HTR-8/SVneo (cell line): ENCODE measurements around the gene DDX49.
"Not testable (repeated sequence)": the region's sequence is repeated elsewhere in the genome, so short reads cannot be mapped to it uniquely, and the experiment has no call there.

ENCODE experiments used
- DNase-seq: peaks from one replicate; pipeline ENCODE4 v3.0.0; 2011; ENCODE audit warnings: low spot score, mixed read lengths; ENCODE audit not compliant: insufficient read length
- FAIRE-seq: peaks from 2 replicates; lab custom pipeline; 2011; peaks lifted over from hg19 to GRCh38; lab: Jason Lieb, UNC

The DDX49 gene

GRCh38 chr19:18906605-18907519, 12.7 kb upstream of the DDX49 start:
- FAIRE-seq (no peak), DNase-seq (no peak)

DNA sequence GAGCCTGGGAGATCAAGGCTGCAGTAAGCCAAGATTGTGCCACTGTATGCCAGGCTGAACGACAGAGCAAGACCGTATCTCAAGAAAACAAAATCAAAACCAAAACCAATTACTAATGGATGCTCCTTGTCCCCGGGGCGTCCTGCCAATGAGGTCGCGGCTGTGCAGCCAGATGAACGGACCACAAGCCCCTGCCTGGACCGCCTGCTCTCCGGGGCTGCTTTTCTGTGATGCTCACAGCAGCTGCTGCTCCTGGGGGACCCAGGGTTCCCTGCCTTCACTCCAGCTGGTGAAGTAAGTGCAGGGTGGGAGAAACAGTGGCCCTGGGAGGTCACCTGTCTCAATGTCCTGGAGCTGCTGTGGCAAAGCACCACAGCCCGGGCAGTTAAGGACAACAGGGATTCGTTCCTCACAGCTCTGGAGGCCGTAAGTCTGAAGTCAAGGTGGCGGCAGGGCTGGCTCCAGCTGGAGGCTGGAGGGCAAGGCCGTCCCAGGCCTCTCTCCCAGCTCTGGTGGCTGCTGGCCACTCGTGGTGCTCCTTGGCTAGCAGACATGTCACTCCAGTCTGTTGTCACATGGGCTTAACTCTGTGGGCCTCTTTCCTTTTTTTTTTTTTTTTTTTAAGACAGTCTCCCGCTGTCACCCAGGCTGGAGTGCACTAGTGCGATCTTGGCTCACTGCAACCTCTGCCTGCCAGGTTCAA, 10.4 kb upstream of the DDX49 start:
- no peak for DNase-seq
- no peak for FAIRE-seq

DNA sequence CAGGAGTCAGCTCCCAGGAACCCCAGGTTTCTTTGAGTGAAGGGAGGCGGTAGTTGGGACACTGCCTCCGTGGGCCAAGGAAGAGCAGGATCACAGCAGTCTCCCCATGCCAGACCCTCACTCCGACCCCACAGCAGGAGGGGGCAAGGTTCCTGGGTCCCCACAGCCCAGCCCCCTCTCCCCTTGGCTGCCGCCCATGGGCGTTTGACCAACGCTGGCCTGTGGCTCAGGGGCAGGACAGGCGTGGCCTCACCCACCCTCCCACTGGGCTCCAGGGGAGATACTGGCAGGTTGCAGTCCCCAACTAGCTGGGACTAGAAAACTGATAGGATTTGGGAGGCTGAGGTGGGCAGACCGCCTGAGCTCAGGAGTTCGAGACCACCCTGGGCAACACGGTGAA, 9.5 kb upstream of the DDX49 start:
- DNase-seq (no peak), FAIRE-seq (no peak)

GRCh38 chr19:18910801-18911436, 8.6 kb upstream of the DDX49 start:
- FAIRE-seq (no peak), DNase-seq (no peak)

GRCh38 chr19:18912933-18913332, 6.6 kb upstream of the DDX49 start:
- FAIRE-seq (no peak), DNase-seq (no peak)

DNA sequence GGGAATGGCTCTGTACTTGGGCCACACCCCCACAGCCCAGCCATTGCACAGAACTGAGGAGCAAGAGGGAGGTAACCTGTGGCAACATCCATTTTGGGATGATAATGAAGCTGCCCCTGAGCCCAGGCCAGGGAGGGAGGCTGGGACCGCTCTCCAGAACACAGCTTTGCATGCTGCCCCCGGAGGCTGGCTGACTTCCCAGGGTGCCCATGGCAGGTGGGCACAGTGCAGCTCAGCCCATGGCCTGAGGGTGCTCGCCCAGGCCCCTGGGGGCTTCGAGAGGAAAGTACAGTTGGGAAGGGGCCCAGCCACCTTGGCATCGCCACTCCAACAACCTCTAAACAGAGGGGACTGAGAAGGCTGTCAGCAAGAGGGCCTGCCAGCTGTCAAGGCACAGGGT, 6.0 kb upstream of the DDX49 start:
- FAIRE-seq, result no peak
- DNase-seq, result no peak

- DNase-seq, result peak; percentile 65
- no peak for FAIRE-seq
Observed at GRCh38 chr19:18915639-18916038, 3.9 kb upstream of the DDX49 start.

DNA sequence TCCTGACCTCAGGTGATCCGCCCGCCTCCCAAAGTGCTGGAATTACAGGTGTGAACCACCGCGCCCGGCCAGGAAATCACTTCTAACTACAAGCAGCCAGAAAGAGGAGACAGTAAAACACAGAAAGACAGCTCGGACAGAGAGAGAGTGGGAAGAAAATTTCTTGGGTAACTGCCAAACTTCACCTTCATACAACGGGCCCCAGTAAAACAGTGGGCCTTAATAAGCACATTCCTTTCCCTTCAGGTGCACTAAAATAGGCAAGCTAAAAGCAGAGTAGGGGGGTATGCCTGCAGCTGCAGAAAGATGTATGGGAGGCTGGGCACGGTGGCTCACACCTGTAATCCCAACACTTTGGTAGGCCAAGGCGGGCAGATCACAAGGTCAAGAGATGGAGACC, 1.9 kb upstream of the DDX49 start:
- not testable (repeated sequence) for DNase-seq, FAIRE-seq

DNA sequence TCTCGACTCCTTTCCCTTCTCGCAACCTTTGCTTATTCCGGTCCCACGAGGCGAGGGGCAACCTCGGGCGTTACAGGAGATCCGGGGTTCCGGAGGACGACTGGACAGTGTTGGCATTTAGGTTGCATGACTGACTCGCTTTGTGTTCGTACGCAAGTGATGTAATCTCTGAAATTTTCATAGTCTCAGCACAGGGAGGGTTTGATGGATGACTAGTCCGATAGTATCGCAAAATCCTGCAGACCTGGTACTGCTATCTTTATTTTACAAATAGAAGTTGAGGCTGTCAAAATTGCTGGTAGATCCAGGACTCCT, 342 bp downstream of the DDX49 start:
- FAIRE-seq (no peak), DNase-seq (no peak)

DNA sequence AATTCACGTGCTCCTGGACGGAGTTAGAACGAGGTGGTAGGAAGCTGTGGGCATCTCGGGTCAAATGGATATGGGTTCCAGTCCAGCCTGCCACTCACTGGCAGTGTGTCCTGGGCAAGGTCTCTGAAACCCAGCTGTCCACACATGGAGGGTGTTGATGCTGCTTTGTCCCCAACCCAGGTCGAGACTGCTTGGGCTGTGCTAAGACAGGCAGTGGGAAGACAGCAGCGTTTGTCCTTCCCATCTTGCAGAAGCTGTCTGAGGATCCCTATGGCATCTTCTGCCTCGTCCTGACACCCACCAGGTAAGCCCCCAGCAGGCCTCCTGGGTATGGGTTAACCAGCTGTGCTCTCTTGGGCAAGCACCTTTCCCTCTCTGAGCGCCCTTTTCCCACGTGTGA, 885 bp downstream of the DDX49 start:
- FAIRE-seq (no peak), DNase-seq (no peak)

- FAIRE-seq (no peak), DNase-seq (no peak)
Observed at GRCh38 chr19:18921593-18921992, 2.1 kb downstream of the DDX49 start.

GRCh38 chr19:18922228-18922985, 2.9 kb downstream of the DDX49 start:
- FAIRE-seq (no peak), DNase-seq (no peak)

DNA sequence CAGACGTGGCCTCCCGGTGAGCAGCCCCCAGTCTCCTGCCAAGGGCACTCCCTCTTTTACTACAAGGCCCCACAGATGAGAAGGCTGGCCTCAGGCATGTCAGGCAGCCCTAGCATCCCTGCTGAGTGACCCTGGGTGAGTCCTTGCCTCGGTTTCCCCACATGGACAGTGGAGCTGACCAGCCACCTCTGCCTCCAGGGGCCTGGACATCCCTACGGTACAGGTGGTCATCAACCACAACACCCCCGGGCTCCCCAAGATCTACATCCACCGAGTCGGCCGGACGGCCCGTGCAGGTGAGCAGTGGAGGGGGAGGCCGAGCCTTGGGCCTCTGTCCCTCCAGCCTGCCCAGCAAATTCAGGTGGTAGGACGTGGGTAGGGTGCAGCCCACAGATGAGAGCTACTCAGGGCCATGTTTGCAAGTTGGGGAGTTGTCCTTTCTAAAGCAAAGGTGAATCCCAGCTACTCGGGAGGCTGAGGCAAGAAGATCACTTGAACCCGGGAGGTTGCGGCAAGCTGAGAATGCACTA, 5.2 kb downstream of the DDX49 start:
- FAIRE-seq, result no peak
- no peak for DNase-seq

GRCh38 chr19:18928018-18928805, 8.7 kb downstream of the DDX49 start:
- DNase-seq (no peak), FAIRE-seq (no peak)

DNA sequence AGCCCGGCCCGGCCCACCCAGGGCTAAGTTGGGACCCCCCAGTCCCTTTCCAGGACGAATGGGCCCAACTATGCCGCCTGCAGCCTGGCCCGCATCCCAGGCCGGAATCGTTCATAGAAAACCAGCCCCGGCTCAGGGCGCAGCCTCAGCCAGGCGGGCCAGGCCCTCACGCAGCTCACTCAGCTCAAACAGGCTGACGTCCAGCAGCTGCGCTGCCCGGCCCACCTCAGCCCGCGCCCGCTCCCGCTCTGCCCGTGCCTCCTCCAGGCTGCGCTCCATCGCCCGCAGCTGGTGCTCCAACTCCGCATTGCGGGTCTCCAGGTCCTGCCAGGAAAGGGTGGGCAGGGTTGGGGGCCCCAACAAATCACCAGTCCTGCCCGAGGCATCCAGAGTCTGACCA, 9.8 kb downstream of the DDX49 start:
- FAIRE-seq, result no peak
- no peak for DNase-seq

DNA sequence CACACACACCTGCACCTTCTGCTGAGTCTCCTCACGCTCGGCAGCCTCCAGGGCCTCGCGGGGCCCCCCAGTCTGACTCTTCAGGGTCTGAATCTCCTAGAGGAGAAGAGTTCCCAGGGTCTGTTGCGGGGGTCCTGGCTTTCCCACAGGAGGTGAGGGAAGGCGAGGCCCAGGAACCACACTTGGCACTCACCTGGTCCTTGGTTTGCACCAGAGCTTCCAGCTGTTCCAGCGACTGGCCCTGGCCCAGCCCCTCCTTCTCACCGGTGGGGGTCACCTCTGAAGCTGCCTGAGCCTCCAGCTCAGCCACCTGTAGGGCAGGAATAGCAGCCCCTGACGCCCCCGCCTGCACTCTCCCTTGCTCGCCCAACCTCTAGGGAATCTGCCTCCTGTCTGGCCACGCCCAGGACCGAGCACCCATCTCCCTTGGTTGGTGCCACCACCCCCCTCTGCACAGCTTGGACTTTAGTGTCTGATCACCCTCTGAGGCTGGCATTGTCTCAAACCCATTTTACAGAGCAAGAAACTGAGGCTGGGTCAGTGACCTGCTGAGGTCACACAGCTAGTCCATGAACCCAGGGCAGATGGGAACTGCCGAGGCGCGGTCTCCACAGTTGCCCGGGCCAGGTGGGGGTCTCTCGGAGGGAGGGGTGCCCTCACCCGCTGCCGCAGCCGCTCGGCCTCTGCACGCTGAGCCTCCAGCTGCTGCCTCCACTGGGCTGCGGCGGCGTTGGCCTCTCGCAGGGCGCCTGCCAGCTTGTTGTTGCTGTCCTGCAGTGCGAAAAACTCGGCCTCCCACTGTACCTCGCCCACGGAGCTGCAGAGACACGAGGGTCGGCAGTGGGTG, 12.0 kb downstream of the DDX49 start:
- FAIRE-seq (no peak), DNase-seq (no peak)

DNA sequence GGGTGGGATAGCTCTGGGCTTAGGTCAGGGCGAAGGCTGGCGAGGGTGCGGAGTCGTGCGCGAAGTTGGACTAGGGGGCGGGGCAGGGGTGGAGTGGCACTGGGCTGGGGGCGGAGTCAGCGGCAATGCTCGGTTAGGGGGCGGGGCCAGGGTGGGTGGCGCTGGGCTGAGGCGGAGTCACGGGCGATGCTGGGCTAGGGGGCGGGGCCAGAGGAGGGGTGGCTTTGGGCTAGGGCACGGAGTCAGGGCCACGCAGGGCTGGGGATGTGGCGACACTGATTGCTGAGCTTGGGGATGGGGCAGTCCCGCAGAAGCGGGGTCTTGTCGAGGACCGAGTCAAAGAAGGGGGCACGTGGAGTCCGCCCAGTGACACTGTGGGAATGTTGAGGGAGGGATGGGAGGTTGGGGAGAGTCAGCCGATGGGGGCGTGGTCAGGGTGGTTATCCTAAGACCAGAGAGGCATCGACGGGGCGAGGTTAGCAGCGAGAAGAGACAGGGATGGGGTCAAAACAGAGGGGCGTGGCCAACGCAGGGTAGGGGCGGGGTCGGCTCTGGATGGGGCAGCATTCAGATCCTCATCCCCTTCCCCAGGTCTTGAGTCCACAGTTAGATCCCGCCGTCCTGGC, 12.8 kb downstream of the DDX49 start:
- FAIRE-seq (peak; percentile 33), DNase-seq (no peak)

DNA sequence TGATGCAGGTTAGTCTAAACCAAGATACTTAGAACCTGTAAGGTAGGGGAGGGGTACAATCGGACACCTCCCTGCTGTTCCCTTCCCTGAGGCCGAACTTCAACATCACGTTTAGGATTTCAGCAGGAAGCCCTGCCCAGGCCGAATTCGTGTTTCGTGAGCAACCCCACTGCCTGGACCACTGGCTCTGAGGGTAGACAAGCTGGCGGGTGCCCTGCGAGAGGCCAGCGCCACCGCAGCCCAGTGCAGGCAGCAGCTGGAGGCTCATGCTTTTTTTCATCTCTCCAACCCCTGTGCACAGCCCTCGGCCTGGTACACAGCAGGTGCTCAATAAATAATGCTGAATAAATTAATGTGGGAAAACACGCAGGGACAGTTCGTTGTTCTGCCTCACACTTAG, 13.8 kb downstream of the DDX49 start:
- FAIRE-seq, result no peak
- no peak for DNase-seq
